GM18526 (cell line): ENCODE data around the gene SMIM12.

ENCODE experiments used
- POLR2A ChIP-seq: IDR thresholded peaks from 3 replicates; pipeline ENCODE4 v1.6.1; 2011; ENCODE audit not compliant: insufficient read length; ENCODE audit errors: extremely low read depth

Gene SMIM12

DNA sequence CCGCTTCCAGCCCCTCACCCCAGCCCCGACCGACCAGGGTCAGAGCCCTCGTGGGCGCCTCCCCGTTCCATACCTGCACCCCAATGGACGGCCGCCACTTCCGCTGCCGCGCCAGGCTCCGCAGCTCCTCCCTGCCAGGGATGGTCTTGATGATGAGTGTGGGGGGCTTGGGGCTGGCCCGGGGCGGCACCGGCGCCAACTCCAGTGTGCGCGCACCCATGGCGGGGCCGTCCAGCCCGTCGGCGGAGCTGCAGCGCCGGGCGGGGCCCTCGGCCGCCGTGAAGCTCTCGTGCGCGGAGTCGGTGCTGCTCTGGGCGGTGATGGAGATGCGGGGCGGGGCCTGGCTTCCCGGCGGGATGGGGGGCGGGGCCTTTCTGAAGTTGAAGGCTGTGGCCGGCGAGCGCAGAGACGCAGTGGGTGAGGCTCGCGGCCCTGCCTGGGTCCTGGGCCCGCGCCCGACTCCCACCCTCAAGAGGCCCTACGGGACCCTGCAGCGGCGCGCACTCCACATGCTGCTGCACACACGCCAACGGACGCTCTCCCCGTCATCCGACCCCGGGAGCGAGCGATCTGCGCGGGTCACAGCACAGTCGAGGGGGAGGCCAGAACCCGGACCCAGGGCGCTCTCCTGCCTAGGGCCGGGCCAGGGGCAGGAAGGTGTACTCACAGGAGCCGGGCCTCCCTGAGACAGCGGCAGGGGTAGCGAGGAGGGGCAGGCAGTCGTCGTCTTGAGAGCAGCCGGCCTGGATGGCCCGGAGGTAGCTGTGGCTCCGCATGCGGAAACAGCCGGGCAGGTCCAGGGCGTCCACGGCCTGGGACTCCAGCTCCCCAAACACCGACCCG is 26.1 kb upstream of the SMIM12 start:
- TF ChIP-seq POLR2A: no peak

DNA sequence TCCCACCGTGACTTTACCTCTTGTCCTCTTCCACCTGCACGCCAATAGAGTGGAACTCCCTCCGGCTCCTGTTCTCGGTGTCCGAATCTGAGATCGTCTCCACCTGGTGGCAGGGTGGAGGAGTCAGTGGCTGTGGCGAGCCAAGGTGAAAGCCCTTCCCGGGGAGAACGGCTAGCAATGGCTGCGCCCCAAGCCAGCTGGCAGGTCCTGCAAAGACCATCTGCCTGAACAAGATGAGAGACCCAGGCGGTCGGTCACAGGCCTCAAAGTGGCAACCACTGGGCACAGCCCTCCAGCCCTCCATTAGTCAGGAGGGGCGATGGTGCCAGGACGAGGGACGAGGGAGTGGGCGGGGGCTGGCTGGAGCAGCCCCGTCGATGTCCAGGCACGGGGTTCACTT is 25.4 kb upstream of the SMIM12 start:
- TF ChIP-seq POLR2A: no peak

DNA sequence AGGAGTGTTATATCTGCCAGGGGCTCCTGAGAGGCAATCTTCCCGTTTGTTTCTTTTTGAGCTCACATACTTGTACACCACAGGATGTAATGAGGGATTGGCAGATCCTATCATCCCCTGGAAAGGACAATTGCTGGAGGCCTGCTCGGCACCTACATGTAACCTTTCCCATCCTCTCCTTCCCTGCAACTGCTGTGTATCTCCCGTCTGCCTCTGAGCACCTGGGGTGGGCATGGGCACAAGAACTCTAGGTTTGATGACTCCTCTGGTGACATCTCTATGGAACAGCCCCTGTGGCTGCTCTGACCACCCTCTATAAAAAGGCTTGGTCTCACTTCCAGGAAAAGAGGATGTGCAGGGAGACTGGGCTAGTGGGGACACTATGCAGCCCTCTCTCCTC is 25.0 kb upstream of the SMIM12 start:
- TF ChIP-seq POLR2A: no peak

DNA sequence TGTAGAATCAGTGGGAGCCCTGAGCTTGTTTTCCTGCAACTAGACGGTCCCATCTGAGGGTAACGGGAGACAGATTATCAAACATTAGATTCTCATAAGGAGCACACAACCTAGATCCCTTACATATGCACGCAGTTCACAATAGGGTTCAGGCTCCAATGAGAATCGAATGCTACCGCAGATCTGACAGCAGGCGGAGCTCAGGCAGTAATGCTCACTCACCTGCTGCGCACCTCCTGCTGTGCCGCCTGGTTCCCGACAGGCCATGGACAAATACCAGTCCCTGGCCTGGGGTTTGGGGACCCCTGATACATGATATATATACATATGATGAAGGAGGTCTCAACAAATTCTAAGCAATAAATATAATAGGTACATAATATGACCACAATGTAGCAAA is 19.7 kb upstream of the SMIM12 start:
- no peak for TF ChIP-seq POLR2A

DNA sequence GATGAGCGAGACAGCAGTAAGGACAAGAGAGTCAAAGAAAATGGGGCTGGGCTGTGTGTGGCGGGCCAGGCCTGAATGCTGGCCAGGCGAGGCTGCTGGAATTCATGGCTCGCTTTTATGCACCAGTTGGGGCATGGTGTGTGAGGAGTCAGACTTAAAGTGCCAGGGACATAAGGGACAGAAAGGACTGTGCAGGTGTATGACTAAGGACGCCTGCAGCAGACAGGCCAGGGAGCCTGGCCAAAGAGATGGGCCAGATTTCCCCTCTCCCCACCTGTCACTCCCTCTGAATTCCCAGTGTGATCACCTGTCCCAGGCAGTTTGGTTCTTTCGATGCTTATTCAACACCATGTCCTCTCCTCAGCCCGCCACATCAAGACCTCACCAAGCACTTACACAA is 16.9 kb upstream of the SMIM12 start:
- no peak for TF ChIP-seq POLR2A

DNA sequence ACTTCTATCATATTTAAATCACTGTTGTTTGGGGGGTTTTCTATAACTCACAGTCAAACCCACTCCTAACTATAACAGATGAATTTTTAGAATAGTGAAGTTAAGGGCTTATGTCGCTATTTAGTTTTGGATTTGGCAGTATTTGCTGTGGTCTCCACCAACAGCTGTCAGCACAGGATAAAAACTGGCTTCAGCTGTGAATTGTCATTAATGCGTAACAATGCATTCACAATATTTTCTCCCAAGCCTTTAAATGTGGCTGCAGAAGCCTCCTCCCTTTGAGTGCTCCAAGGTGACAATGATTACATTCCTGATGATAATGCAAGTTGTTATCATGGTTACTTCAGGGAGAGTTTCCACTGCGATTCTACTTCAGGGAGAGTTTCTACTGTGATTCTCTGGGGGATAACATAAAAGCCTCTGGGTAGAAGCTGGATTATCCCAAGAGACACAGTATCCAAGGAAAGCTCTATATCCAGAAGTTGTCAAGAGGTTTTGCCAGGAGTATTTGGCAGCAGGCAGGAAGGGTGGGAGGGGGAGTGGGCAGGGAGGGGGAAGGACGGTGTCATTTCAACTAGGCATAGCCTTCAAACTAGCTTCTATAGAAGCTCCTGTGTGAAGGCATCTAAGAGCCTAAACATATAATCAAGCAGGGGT is 14.9 kb upstream of the SMIM12 start:
- no peak for TF ChIP-seq POLR2A

DNA sequence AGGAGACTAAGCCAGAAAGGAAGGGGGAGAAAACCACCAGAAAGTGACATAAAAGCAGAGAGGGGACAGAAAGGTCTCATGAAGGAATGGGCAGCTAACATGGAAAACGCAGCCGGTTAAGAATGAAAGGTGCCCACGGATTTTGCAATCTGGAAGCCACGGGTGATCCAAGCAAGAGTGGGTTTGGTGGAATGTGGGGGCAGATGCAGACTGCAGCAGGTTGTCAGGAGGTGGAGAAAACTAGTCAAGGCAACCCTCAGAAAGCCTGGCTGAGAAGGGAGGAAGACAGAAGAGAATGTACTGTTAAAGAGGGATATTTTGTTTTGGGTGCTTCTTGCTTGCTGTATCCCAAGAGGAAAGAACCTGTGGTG is 12.6 kb upstream of the SMIM12 start:
- TF ChIP-seq POLR2A: no peak

DNA sequence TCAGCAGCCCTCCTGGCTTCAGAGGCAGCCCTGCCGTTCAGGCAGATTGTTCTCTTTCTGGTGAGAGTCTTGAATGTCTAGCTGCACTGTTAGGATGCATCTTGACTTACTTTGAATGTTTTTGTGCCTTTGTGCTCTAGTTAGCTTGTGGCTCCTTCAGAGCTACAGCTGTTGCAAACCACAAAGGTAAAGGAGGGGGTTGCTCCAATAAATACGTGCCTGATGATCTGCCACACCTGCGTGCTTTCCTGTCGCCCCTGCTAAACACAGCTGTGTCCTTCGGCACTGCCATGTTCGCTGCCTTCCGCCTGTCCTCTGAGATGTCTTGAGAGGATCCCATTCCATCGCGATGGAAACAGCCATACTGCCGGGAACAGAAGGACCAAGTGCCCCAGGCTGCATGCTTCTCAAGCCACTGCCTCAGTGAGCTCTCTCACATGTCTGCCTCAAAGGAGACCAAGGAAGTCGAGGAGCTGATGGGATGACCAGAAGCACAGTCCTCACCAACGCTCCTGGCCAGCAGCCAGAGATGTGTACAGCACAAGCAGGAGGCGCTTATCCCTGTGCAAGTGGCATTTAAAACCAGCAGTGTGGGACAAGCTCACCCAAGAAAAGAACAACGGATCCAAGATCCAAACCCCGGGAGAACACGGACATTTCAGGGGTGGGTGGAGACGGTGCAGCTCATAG is 12.0 kb upstream of the SMIM12 start:
- TF ChIP-seq POLR2A: no peak

DNA sequence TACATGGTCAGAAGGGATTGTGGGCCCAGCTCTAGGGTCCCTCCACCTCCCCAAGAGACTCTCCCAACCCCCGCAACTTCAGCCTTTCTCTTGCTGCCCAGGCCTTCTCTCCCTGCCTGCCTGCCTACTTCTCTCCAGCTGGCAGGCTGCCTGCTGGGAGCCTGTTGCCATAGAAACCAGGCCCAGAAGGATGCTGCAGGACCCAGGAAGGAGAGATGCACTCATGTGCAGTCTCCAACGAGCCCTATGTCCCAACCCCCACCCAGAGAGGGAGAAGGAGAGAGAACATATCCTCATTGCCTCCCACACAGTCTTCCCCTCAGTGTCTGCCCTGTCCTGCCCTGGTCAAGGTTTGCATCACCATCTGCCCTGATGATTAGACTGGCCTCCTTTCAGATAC is 10.8 kb upstream of the SMIM12 start:
- TF ChIP-seq POLR2A: no peak

DNA sequence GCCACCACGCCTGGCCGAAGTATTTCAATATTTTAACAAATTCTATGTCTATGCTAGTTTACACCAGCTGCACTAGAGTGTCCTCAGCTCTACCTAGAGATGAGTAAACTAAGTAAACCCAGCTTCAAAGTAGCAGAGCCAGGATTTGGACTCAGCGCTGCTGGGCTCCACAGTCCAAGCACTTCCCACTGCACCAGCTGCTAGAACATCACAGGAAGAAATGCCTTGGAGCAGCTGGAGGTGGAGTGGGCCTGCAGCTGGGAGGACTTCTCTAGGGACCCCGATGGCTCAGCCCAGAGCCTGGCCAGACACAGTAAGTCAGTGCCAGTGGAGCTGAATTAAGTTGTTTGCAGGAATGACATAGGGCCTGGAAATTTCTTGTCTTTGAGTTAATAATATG is 10.2 kb upstream of the SMIM12 start:
- TF ChIP-seq POLR2A: no peak

DNA sequence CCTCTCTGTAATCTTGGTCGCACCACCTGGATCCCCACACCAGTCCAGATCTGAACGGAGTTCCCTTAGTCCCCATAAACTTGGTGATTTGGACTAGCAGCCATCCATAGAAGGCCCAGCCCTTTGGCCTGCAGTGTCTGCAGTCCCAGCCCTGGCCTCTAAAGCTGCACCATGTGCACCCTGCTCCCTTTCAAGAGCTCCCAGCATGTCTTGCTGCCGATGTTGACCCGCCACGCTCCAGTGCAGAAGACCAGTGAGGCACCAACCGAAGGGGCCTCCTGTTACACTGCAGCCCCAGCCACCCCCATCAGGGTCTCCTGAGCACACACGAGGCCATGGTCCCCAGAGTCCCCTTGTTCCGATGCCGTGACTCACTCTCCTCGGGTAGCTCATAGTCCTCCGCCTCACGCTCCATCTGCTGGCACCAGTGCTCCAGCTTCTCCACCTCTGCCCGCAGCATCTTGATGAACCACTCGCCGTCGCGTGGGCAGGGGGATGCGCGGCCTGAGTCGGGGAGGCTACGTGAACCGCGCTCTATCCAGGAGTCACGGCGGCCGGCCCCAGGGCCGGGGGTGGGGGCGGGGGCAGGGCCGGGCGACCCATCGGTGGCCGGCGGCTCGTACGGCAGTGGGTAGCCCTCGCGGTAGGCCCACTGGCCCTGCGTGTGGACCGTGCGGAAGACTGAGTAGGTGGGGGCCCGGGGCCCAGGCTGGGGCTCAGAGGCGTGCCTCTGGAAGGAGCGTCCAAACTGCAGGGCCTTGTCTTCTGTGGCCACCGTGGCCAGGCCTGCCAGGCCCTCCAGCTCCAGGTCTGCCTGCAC is 8.9 kb upstream of the SMIM12 start:
- TF ChIP-seq POLR2A: no peak

DNA sequence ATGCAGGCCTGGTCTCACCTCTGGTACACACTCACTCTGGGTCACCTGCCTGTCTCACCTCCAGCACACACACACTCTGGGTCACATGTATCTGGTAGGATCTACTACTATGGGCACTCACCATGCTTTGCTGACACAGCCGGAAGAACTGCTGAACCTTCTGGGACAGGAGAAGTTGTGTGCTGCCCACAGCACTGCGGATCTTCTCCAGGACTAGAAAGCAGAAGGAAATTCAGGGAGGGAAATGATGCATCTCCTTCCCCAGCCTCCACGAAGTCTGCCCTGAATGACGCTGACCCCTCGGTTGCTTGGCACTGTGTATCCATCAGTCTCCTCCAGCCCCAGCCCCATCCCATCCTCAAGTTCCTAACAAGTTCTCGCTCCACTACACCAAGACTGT is 7.9 kb upstream of the SMIM12 start:
- TF ChIP-seq POLR2A: no peak

DNA sequence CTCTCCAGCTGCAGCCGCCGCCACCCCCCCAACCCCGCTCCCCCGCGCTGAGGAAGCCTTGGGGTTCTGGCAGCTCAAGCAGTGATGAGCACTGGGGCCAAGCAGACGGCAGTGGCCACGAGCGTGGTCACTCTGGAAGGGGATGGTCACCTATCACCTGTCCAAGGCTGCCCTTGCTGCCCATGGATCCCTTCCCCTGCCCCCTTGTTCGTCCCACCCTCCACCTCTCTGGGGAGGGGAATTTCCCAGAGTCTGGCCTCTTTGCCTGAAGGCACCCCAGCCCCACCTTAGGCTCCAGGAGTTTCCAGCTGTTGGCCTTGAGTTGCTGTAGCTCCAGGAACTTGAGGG is 7.2 kb upstream of the SMIM12 start:
- no peak for TF ChIP-seq POLR2A

DNA sequence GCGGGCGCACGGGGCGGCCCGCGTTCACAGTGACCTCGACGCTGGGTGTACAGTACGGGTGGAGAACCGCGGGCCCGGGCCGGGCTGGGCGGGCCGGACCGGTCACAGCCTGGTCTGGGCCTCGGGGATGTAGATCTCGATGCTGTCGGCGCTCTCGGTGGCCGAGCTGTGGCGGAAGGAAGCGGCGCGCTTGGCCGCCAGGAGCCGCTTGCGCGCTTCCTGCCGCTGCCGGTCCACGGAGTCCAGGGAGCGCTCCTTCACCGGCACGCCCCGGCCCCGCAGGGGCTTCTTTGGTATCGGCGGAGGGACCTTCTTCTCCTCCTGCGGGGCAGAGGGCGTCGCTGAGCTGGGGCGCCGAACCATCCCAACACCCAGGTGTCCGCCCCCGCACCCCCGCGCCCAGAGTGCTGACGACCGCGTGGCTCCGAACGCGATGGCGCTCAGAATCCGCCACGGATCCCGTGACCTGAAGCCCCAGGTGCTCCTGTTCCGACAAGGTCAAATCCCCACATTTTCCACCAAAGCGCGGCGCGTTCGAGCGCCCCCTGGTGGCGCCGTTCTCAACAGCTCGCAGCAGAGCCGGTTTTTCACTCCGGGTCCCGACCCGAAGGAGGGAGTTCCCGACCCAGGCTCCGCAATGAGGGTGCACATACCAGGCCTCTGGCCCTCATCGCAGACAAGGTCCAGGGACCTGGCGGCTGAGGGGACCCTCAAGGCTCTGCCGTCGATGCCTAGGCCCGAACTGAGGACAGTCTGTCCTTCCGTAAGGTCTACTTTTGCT is 6.6 kb upstream of the SMIM12 start:
- TF ChIP-seq POLR2A: no peak

DNA sequence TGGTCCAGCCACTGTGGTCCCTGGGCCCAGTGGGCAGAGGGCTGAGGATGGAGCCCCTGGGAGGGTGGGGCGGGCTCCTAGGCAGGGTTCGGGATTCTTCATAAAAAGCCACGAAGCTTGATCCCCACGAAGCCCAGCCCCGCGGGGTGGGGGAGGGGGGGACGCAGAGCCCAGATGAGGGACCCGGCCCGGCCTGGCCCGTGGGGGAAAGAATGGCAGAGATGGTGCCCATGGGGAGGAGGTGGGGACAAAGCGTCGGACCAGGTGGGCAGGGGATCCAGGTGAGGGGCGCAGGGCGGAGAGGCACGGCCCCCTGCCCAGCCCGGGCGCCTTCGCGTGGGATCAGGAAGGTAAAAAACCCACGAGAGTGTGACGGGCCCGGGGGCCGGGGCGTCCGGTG is 6.0 kb upstream of the SMIM12 start:
- TF ChIP-seq POLR2A: no peak
